DND-41 (cell line): ENCODE results near the gene CHMP6.
A peak's percentile ranks its signal among the peaks of the same experiment; 100 is the strongest.

ENCODE experiments used
- ATAC-seq: fragments of 200-7000 bp; cut with Tn5 transposase; 3 replicates; pipeline ENCODE4 v1.9.1; 2021; ENCODE audit warnings: low read depth; ENCODE audit not compliant: insufficient read depth
- DNase-seq: peaks from one replicate; pipeline ENCODE4 v3.0.0-alpha.2; 2020
- H2AFZ ChIP-seq: 2 replicates; pipeline ENCODE4 v1.6.0; 2012; ENCODE audit warnings: low read depth, low read length
- H3K27ac ChIP-seq: 2 replicates; pipeline ENCODE4 v1.5.1; 2012; ENCODE audit warnings: low read length, inconsistent platforms
- H3K27me3 ChIP-seq: fragments of 200-600 bp; sonication (generic); 2 replicates; pipeline ENCODE4 v1.6.0; 2012; ENCODE audit warnings: low read length, mild to moderate bottlenecking, inconsistent platforms; ENCODE audit not compliant: insufficient read depth, poor library complexity
- H3K36me3 ChIP-seq: 2 replicates; pipeline ENCODE4 v1.5.1; 2012; ENCODE audit warnings: low read length, inconsistent platforms; ENCODE audit not compliant: insufficient read depth
- H3K4me1 ChIP-seq: 2 replicates; pipeline ENCODE4 v1.5.1; 2012; ENCODE audit warnings: mild to moderate bottlenecking, low read length; ENCODE audit not compliant: insufficient read depth
- H3K4me2 ChIP-seq: 2 replicates; pipeline ENCODE4 v1.6.0; 2012; ENCODE audit warnings: mild to moderate bottlenecking, moderate library complexity, low read length, inconsistent platforms; ENCODE audit not compliant: insufficient read depth
- H3K4me3 ChIP-seq, 2 experiments: fragments of 200-600 bp in 1 of 2; shearing (Covaris generic) in 1 of 2; 2 replicates each; pipeline ENCODE4 v1.5.1; 2012 to 2016; ENCODE audit warnings: inconsistent platforms in 2 of 2, low read length in 2 of 2, mild to moderate bottlenecking in 2 of 2, low read depth in 1 of 2, moderate library complexity in 1 of 2
- H3K79me2 ChIP-seq: 2 replicates; pipeline ENCODE4 v1.6.0; 2012; ENCODE audit warnings: low read length, inconsistent platforms; ENCODE audit not compliant: insufficient read depth
- H3K9ac ChIP-seq: 2 replicates; pipeline ENCODE4 v1.6.0; 2012; ENCODE audit warnings: low read depth, mild to moderate bottlenecking, inconsistent platforms, low read length, moderate library complexity
- H3K9me3 ChIP-seq: 2 replicates; pipeline ENCODE4 v1.5.1; 2012; ENCODE audit warnings: low read length, moderate library complexity, mild to moderate bottlenecking, inconsistent platforms; ENCODE audit not compliant: insufficient read depth, severe bottlenecking
- H4K20me1 ChIP-seq: 2 replicates; pipeline ENCODE4 v1.6.0; 2012; ENCODE audit warnings: low read length; ENCODE audit not compliant: insufficient read depth
- CTCF ChIP-seq: IDR thresholded peaks from 2 replicates; pipeline ENCODE4 v1.5.1; 2012; ENCODE audit warnings: borderline replicate concordance, low read length, moderate library complexity, mild to moderate bottlenecking; ENCODE audit not compliant: poor library complexity, severe bottlenecking; ENCODE audit errors: extremely low read depth
- EZH2 ChIP-seq: IDR thresholded peaks from 3 replicates; pipeline ENCODE4 v1.6.1; 2012; ENCODE audit warnings: borderline replicate concordance, low read depth, mild to moderate bottlenecking, moderate library complexity, low read length, inconsistent platforms; ENCODE audit not compliant: severe bottlenecking

CHMP6 gene

GRCh38 chr17:81039854-81040758 is 48.5 kb downstream of the CHMP6 start:
- DNase-seq = no peak
- Histone ChIP-seq H3K9ac (no peak overlapping the region), H3K27ac (no peak overlapping the region), H3K36me3 (no peaks in the 10 kb centered on the region), H3K27me3 (no peaks in the 10 kb centered on the region), H4K20me1 (peaks cover 25% of the 10 kb centered on the region), H3K79me2 (no peaks in the 10 kb centered on the region), H3K4me1 (peaks cover 9% of the 10 kb centered on the region), H3K9me3 (no peaks in the 10 kb centered on the region), H3K4me2 (no peak overlapping the region), H3K4me3 (no peak overlapping the region), H2AFZ (no peak overlapping the region)
- no peak for ATAC-seq
- TF ChIP-seq EZH2 (no peak), CTCF (no peak)

- Histone ChIP-seq H3K4me1 (peaks cover 5% of the 10 kb centered on the region; the same call in 1 of the 2 replicates), H3K4me2 (no peak overlapping the region), H2AFZ (no peak overlapping the region), H3K36me3 (no peaks in the 10 kb centered on the region), H3K27me3 (no peaks in the 10 kb centered on the region), H3K9ac (no peak overlapping the region), H3K9me3 (no peaks in the 10 kb centered on the region), H3K4me3 (no peak overlapping the region), H3K27ac (no peak overlapping the region), H4K20me1 (peaks cover 25% of the 10 kb centered on the region), H3K79me2 (no peaks in the 10 kb centered on the region)
- peak; percentile 54 for TF ChIP-seq CTCF
- no peak for TF ChIP-seq EZH2
- peak; percentile 36 for DNase-seq
- ATAC-seq = peak; percentile 65
Measured at GRCh38 chr17:81040791-81041337, 49.2 kb downstream of the CHMP6 start.

- Histone ChIP-seq H3K79me2 (no peaks in the 10 kb centered on the region), H3K36me3 (no peaks in the 10 kb centered on the region), H3K4me1 (no peaks in the 10 kb centered on the region), H3K9me3 (no peaks in the 10 kb centered on the region), H3K27ac (no peak overlapping the region), H3K9ac (no peak overlapping the region), H2AFZ (no peak overlapping the region), H3K4me2 (no peak overlapping the region), H4K20me1 (peaks cover 25% of the 10 kb centered on the region), H3K27me3 (no peaks in the 10 kb centered on the region), H3K4me3 (no peak overlapping the region)
- ATAC-seq (no peak), DNase-seq (no peak)
- TF ChIP-seq EZH2 (no peak), CTCF (no peak)
Measured at GRCh38 chr17:81042606-81043005, 51.0 kb downstream of the CHMP6 start.
